OCI-LY7 (cell line): ENCODE data around the gene TWIST2.

ENCODE experiments used
- EZH2phosphoT487 ChIP-seq: fragments of 200-600 bp; sonication (generic); IDR thresholded peaks from 2 replicates; pipeline ENCODE4 v1.6.1; 2018; ENCODE audit warnings: low read depth, borderline replicate concordance, mild to moderate bottlenecking, mixed run types, antibody characterized with exemption, low read length, moderate library complexity, mixed read lengths
- TF ChIP-seq, protein P1 (sequence below): fragments of 200-600 bp; sonication (generic); conservative IDR thresholded peaks from 2 replicates; pipeline ENCODE4 v1.5.1; 2014; ENCODE audit warnings: mild to moderate bottlenecking, antibody characterized with exemption, low read length, moderate library complexity, mixed read lengths

DNA sequence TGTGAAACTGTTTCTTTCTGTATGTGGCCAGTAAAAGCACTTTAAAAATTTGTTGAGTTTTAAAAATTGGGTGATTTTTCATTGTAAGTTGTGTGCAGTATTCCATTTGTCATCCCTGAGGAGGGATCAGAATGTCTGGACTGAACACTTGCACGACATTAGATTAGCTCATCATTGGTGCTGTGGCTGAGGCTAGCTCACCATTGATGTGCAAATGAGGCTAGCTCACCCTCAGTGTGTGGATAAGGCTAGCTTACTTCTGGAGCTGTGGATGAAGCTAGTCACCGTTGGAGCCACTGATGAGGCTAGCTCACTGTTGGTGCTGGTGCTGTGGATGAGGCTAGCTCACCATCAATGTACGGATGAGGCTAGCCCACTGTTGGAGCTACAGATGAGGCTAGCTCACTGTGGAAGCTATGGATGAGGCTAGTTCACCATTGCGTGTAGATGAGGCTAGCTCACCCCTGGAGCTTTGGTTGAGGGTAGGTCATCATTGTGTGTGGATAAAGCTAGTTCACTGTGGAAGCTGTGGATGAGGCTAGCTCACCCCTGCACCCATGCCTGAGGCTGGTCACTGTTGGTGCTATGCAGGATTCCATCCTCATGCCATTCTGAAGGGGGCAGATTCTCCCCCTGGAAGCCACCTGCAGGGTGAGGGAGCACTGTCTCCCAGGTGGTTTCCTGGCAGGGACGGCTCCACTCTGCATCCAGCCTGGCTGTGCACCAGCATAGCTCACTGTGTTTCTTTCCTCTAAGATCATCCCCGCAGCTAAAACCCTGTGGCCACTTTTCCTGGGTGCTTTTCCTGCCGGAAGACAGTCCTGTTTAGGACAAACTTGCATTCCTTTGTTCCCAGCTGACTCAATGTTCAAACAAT, 101.1 kb downstream of the TWIST2 start:
- TF ChIP-seq, protein P1, sequence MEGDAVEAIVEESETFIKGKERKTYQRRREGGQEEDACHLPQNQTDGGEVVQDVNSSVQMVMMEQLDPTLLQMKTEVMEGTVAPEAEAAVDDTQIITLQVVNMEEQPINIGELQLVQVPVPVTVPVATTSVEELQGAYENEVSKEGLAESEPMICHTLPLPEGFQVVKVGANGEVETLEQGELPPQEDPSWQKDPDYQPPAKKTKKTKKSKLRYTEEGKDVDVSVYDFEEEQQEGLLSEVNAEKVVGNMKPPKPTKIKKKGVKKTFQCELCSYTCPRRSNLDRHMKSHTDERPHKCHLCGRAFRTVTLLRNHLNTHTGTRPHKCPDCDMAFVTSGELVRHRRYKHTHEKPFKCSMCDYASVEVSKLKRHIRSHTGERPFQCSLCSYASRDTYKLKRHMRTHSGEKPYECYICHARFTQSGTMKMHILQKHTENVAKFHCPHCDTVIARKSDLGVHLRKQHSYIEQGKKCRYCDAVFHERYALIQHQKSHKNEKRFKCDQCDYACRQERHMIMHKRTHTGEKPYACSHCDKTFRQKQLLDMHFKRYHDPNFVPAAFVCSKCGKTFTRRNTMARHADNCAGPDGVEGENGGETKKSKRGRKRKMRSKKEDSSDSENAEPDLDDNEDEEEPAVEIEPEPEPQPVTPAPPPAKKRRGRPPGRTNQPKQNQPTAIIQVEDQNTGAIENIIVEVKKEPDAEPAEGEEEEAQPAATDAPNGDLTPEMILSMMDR = no peak
- no peak for TF ChIP-seq EZH2phosphoT487
